Mesenchymal stem cell (in vitro differentiated cells and primary cell): ENCODE data around the gene XPNPEP1.

Source experiments
- DNase-seq: peaks from one replicate; pipeline ENCODE4 v3.0.0-alpha.2; 2013
- H2AFZ ChIP-seq: one replicate; pipeline ENCODE4 v1.6.1; 2013; ENCODE audit warnings: low read depth, mild to moderate bottlenecking, control low read depth, inconsistent platforms, low read length, moderate library complexity
- H2AK5ac ChIP-seq: 2 replicates; pipeline ENCODE4 v1.6.1; 2013; ENCODE audit warnings: low read length, moderate library complexity, mild to moderate bottlenecking, inconsistent platforms; ENCODE audit not compliant: severe bottlenecking
- H2BK120ac ChIP-seq: one replicate; pipeline ENCODE4 v1.6.1; 2013; ENCODE audit warnings: low read depth, mild to moderate bottlenecking, inconsistent platforms, low read length, moderate library complexity
- H2BK12ac ChIP-seq, 2 experiments: one replicate each; pipeline ENCODE4 v1.6.1; 2013; ENCODE audit warnings: inconsistent platforms in 2 of 2, low read length in 2 of 2, mild to moderate bottlenecking in 2 of 2, moderate library complexity in 2 of 2, control low read depth in 1 of 2
- H2BK15ac ChIP-seq: one replicate; pipeline ENCODE4 v1.6.1; 2013; ENCODE audit warnings: mild to moderate bottlenecking, low read depth, inconsistent platforms; ENCODE audit not compliant: poor library complexity, severe bottlenecking
- H2BK5ac ChIP-seq: 2 replicates; pipeline ENCODE4 v1.6.1; 2013; ENCODE audit warnings: low read depth, mild to moderate bottlenecking, low read length, control low read depth, inconsistent platforms; ENCODE audit not compliant: poor library complexity, severe bottlenecking
- H3K14ac ChIP-seq, 2 experiments: one replicate each; pipeline ENCODE4 v1.6.1; 2013; ENCODE audit warnings: inconsistent platforms in 2 of 2, low read length in 2 of 2, control low read depth in 1 of 2, mild to moderate bottlenecking in 1 of 2, moderate library complexity in 1 of 2
- H3K18ac ChIP-seq, 2 experiments: one replicate each; pipeline ENCODE4 v1.6.1; 2013; ENCODE audit warnings: inconsistent platforms in 2 of 2, low read length in 2 of 2, control low read depth in 1 of 2, low read depth in 1 of 2, mild to moderate bottlenecking in 1 of 2
- H3K23ac ChIP-seq, 2 experiments: one replicate each; pipeline ENCODE4 v1.6.1; 2013; ENCODE audit warnings: inconsistent platforms in 2 of 2, low read length in 2 of 2, mild to moderate bottlenecking in 2 of 2, moderate library complexity in 2 of 2, control low read depth in 1 of 2
- H3K27ac ChIP-seq: 2 replicates; pipeline ENCODE4 v1.5.1; 2013; ENCODE audit warnings: mild to moderate bottlenecking, moderate library complexity, low read length, control low read depth, inconsistent platforms; ENCODE audit not compliant: poor library complexity, severe bottlenecking
- H3K27me3 ChIP-seq, 2 experiments: 2 replicates each; pipeline versions ENCODE4 v1.6.1 to v1.7.0; 2013; ENCODE audit warnings: low read length in 2 of 2, mild to moderate bottlenecking in 2 of 2, moderate library complexity in 2 of 2, control low read depth in 1 of 2, inconsistent platforms in 1 of 2; ENCODE audit not compliant: control insufficient read depth in 1 of 2, insufficient read depth in 1 of 2
- H3K36me3 ChIP-seq, 2 experiments: 2 replicates each; pipeline versions ENCODE4 v1.6.1 to v1.7.0; 2013; ENCODE audit warnings: low read length in 2 of 2, control low read depth in 1 of 2, inconsistent platforms in 1 of 2, low read depth in 1 of 2, mild to moderate bottlenecking in 1 of 2; ENCODE audit not compliant: insufficient read depth in 2 of 2, control insufficient read depth in 1 of 2
- H3K4ac ChIP-seq, 2 experiments: one replicate each; pipeline ENCODE4 v1.6.1; 2013; ENCODE audit warnings: inconsistent platforms in 2 of 2, low read length in 2 of 2, mild to moderate bottlenecking in 2 of 2, moderate library complexity in 2 of 2, control low read depth in 1 of 2, low read depth in 1 of 2
- H3K4me1 ChIP-seq: 2 replicates; pipeline ENCODE4 v1.6.1; 2013; ENCODE audit warnings: low read depth, low read length, control low read depth; ENCODE audit not compliant: control insufficient read depth, insufficient read depth
- H3K4me2 ChIP-seq: 2 replicates; pipeline ENCODE4 v1.6.1; 2013; ENCODE audit warnings: low read length, mild to moderate bottlenecking, inconsistent platforms; ENCODE audit not compliant: poor library complexity, severe bottlenecking
- H3K4me3 ChIP-seq, 2 experiments: 2 replicates each; pipeline versions ENCODE4 v1.5.1 to v1.7.0; 2013; ENCODE audit warnings: low read length in 2 of 2, mild to moderate bottlenecking in 2 of 2, control low read depth in 1 of 2, low read depth in 1 of 2; ENCODE audit not compliant: insufficient read depth in 1 of 2
- H3K79me1 ChIP-seq: replicated peaks from 2 replicates; pipeline ENCODE4 v1.6.1; 2013; ENCODE audit warnings: mild to moderate bottlenecking, control low read depth, low read length, inconsistent platforms; ENCODE audit not compliant: poor library complexity, severe bottlenecking
- H3K9ac ChIP-seq: 2 replicates; pipeline ENCODE4 v1.7.0; 2013; ENCODE audit warnings: mild to moderate bottlenecking, low read length, moderate library complexity
- H3K9me3 ChIP-seq: 2 replicates; pipeline ENCODE4 v1.7.0; 2013; ENCODE audit warnings: mild to moderate bottlenecking, low read length; ENCODE audit not compliant: control insufficient read depth
- H4K8ac ChIP-seq: one replicate; pipeline ENCODE4 v1.6.1; 2013; ENCODE audit warnings: inconsistent platforms, mild to moderate bottlenecking, low read length, moderate library complexity
- H4K91ac ChIP-seq: one replicate; pipeline ENCODE4 v1.6.1; 2013; ENCODE audit warnings: mild to moderate bottlenecking, low read length, inconsistent platforms
- WGBS: methylation state at CpG from one replicate; pipeline ENCODE4 v1.1.7; 2013; ENCODE audit warnings: mixed read lengths; 5-methylcytosine and 5-hydroxymethylcytosine counted together

Gene XPNPEP1

DNA sequence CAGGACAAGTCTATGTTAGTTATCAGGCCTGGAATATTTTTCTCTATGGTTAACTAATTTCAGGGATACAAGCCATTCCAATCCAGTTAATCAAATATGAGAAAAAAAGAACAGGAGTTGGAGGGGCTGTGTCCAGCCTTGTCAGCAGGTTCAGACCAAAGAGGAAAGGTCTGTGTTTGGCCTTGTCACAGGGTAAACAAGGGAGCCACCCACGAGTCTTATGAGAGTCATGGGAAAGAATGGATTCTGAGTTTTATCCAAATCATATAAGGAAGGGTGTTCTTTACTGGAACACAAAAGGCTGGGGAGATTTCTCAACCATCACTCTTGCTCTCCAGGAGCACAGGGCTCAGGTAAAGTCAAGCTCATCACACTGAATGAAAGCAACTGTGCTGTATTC, 99.1 kb downstream of the XPNPEP1 start:
- no peak overlapping the region for H2AFZ ChIP-seq
- no peak overlapping the region for H4K8ac ChIP-seq
- H4K91ac ChIP-seq, result no peak overlapping the region
- H3K4me3 ChIP-seq, result no peak overlapping the region
- no peak overlapping the region for H2BK120ac ChIP-seq
- no peaks in the 10 kb centered on the region for H3K4me1 ChIP-seq
- no peak overlapping the region for H2BK15ac ChIP-seq
- no peak overlapping the region for H2BK5ac ChIP-seq
- no peak overlapping the region for H2AK5ac ChIP-seq
- no peaks in the 10 kb centered on the region for H3K36me3 ChIP-seq
- no peak overlapping the region for H3K4me2 ChIP-seq
- H2BK12ac ChIP-seq, result no peak overlapping the region
- no peak overlapping the region for H3K18ac ChIP-seq
- no peak overlapping the region for H3K23ac ChIP-seq
- no peak for DNase-seq
- H3K27ac ChIP-seq, result no peak overlapping the region
- H3K4ac ChIP-seq, result no peak overlapping the region
- H3K9ac ChIP-seq, result no peak overlapping the region
- H3K14ac ChIP-seq, result no peak overlapping the region
- 29% methylated on average over 1 of the region's 1 CpG for WGBS
- H3K79me1 ChIP-seq, result no peaks in the 10 kb centered on the region
- H3K9me3 ChIP-seq, result no peaks in the 10 kb centered on the region
- H3K27me3 ChIP-seq, result peaks cover 0 to under 1% of the 10 kb centered on the region in 2 experiments

DNA sequence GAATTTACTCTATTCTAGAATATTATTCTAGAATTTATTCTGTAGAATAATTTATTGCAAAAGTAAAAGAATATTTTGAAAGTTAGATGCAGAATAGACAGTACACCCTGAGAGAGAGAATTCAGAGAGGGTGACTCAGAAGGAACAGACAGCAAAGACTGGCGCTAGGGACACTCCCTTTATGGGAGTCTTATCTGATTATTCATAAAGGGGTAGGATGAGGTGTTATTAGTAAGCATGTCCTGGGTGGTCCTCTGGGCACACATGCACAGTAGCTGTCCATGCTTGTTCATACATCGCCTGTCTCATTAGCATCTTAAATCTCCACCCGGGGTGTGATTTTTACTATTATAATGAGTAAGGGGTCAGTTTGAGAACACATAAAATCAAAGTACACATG, 100.1 kb downstream of the XPNPEP1 start:
- H4K91ac ChIP-seq, result no peak overlapping the region
- H3K14ac ChIP-seq, result no peak overlapping the region
- H3K27ac ChIP-seq, result no peak overlapping the region
- 52% methylated on average over 1 of the region's 3 CpGs for WGBS
- H3K4me2 ChIP-seq, result no peak overlapping the region
- H2BK120ac ChIP-seq, result no peak overlapping the region
- H3K4me3 ChIP-seq, result no peak overlapping the region
- no peak overlapping the region for H2AFZ ChIP-seq
- H3K36me3 ChIP-seq, result no peaks in the 10 kb centered on the region
- no peak overlapping the region for H4K8ac ChIP-seq
- no peaks in the 10 kb centered on the region for H3K79me1 ChIP-seq
- H3K23ac ChIP-seq, result no peak overlapping the region
- no peak overlapping the region for H2BK12ac ChIP-seq
- no peak overlapping the region for H3K4ac ChIP-seq
- H3K9me3 ChIP-seq, result no peaks in the 10 kb centered on the region
- no peaks in the 10 kb centered on the region for H3K4me1 ChIP-seq
- no peak overlapping the region for H2BK5ac ChIP-seq
- H3K9ac ChIP-seq, result no peak overlapping the region
- no peak overlapping the region for H2BK15ac ChIP-seq
- H2AK5ac ChIP-seq, result no peak overlapping the region
- H3K27me3 ChIP-seq, result peaks cover 0 to 3% of the 10 kb centered on the region in 2 experiments
- no peak for DNase-seq
- no peak overlapping the region for H3K18ac ChIP-seq

DNA sequence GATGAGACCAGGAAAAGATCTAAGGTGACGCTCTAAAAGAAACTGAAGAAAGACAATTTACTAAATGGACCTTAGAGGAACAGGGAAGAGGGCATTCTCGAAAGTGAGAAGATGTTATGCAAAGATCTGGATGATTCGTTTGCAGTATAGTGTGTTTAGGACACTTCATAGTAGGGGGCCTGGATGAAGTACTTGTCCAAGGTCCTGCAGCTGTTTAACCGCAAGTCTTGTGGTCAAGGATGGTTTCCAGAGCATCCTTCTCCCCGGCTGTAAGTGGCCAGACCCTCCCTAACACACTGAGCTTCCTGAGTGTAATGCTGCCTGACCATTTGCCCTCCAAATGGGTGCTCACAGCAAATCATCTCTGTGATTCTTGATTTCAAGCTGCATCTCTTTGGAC, 101.6 kb downstream of the XPNPEP1 start:
- no peak overlapping the region for H3K4ac ChIP-seq
- H3K36me3 ChIP-seq, result no peaks in the 10 kb centered on the region
- H3K4me2 ChIP-seq, result no peak overlapping the region
- no peak overlapping the region for H3K18ac ChIP-seq
- no peak overlapping the region for H3K4me3 ChIP-seq
- H3K4me1 ChIP-seq, result no peaks in the 10 kb centered on the region
- H2BK120ac ChIP-seq, result no peak overlapping the region
- no peak overlapping the region for H2AFZ ChIP-seq
- no peak overlapping the region for H3K14ac ChIP-seq
- DNase-seq, result no peak
- no peak overlapping the region for H4K8ac ChIP-seq
- no peak overlapping the region for H2BK15ac ChIP-seq
- H2BK5ac ChIP-seq, result no peak overlapping the region
- H2BK12ac ChIP-seq, result no peak overlapping the region
- 59% methylated on average over 5 of the region's 5 CpGs for WGBS
- no peak overlapping the region for H3K9ac ChIP-seq
- no peaks in the 10 kb centered on the region for H3K79me1 ChIP-seq
- no peak overlapping the region for H4K91ac ChIP-seq
- no peak overlapping the region for H2AK5ac ChIP-seq
- H3K27me3 ChIP-seq, result peaks cover 0 to 3% of the 10 kb centered on the region in 2 experiments
- no peaks in the 10 kb centered on the region for H3K9me3 ChIP-seq
- no peak overlapping the region for H3K23ac ChIP-seq
- no peak overlapping the region for H3K27ac ChIP-seq

DNA sequence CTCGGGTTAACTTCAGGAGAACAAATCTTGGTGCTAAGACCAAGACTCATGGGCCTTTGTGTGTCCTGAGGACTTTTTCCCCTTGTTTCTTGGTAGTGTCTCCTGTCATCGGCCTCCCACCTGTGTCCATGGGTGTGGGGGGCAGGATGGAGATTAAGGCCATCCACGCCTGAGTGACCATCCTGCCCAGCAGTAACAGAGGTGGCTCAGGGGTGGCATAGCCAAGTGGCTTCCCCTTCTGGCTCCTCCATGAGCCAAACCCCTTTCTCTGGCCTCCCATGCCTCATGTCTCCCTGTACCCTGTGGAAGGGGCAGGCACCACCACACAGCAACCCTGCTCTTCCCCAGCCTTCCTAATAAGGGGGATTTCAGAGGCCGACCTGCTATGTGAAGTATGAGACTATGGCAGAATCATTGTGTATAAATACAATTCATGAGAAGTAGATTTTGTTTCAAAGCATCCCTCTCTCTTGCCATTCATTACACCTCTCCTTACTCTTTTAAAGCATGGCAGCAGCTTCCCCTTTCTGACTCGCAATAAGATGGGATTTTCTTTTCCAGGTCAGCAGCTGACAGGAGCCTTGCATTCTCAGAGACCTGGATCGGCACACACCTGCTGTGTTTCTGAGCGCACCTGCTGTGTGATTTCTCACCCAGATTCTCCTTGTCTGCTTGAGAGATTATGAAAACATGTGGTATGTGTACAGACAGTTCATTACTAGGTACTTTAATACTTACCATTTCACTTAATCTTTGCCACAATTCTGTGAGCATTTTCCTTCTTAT, 102.5 kb downstream of the XPNPEP1 start:
- Histone ChIP-seq H3K18ac (no peak overlapping the region), H2BK12ac (no peak overlapping the region), H3K27ac (no peak overlapping the region), H4K91ac (no peak overlapping the region), H3K4me1 (no peaks in the 10 kb centered on the region), H3K23ac (no peak overlapping the region), H4K8ac (no peak overlapping the region), H3K36me3 (no peaks in the 10 kb centered on the region), H3K14ac (no peak overlapping the region), H3K79me1 (no peaks in the 10 kb centered on the region), H2AFZ (no peak overlapping the region), H3K27me3 (peaks cover 0 to 3% of the 10 kb centered on the region in 2 experiments), H2BK15ac (no peak overlapping the region), H3K4me3 (no peak overlapping the region), H3K4ac (no peak overlapping the region), H3K9me3 (no peaks in the 10 kb centered on the region), H2AK5ac (no peak overlapping the region), H3K9ac (no peak overlapping the region), H2BK120ac (no peak overlapping the region), H2BK5ac (no peak overlapping the region), H3K4me2 (no peak overlapping the region)
- WGBS, result 70% methylated on average over 6 of the region's 7 CpGs
- DNase-seq, result no peak
